Retina (tissue), 1 donor: ENCODE measurements around the gene FSCN2.
A peak's percentile ranks its signal among the peaks of the same experiment; 100 is the strongest.

Experiments used
- DNase-seq: peaks from one replicate; pipeline ENCODE4 v3.0.0-alpha.2; 2016

The FSCN2 gene

DNA sequence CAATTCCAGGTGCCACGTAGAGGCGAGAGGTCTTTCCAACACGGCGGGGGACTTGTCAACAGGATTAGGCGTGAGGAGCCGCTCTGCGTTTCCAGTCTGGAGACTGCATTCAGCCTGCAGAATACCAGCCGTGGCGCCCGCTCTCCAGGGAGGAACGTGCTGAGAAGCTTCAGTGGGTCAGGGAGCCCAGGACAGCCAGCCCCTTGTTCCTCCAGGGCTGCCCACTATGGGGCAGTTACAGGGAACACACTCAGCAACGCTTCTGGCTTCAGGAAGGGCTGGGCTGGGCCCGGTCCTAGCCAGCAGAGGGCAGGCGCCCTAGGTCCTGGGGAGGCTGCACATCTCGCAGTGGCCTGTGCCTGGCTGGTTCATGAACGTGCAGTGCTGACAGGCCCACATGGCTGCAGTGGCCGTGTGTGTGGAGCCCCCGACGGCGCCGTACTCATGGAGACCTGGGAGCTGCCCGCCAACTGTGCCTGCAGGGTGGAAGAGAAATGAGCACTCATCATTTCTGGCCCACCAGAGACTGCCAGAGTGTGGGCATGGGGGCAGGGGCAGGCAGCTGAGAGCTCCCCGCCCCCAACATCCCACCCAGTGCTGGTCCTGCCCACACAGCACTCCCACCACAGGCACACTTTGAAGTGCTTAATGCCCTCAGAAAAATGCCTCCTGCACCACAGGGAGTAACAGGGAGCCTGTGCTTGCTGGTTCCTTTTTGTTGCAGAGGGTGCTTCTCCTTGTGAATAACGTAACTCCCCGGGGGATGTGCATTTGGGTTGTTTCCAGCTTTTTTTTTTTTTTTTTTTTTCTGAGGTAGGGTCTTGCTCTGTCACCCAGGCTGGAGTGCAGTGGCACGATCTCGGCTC is 31.0 kb downstream of the FSCN2 start:
- DNase-seq = peak; percentile 62

DNA sequence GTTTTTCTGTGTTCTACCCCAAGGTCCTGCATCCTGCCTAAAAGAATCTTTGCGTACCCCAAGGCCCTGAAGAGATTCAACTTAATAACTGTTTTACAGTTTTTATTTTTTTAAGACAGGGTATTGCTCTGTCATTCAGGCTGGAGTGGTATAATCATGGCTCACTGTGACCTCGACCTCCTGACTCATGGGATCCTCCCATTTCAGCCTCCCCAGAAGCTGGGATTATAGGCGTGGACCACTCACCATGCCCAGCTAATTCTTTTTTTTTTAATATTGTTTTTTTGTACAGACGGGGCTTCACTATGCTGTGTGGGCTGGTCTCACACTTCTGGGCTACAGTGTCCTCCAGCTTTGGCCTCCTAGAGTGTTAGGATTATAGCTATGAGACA is 33.3 kb downstream of the FSCN2 start:
- DNase-seq = no peak

DNA sequence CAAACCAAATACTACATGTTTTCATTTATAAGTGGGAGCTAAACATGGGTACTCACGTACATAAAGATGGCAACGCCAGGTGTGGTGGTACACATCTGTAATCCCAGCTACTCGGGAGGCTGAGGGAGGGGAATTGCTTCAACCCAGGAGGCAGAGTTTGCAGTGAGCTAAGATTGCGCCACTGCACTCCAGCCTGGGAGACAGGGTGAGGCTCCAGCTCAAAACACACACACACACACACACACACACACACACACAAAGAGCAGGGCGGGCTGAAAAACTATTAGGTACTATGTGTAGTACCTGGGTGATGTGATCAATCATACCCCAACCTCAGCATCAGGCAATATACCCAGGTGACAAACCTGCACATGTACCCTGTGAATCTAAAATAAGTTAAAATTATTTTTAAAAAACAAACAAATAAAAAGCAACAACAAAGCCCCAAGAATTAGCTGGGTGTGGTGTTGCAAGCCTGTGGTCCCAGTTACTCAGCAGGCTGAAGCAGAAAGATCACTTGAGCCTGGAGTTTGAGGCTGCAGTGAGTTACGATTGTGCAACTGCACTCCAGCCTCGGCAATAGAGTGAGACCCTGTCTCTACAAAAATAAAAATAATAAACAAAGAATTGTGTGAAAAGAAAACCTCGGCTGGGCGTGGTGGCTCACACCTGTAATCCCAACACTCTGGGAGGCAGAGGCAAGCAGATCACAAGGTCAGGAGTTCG is 35.8 kb downstream of the FSCN2 start:
- no peak for DNase-seq

DNA sequence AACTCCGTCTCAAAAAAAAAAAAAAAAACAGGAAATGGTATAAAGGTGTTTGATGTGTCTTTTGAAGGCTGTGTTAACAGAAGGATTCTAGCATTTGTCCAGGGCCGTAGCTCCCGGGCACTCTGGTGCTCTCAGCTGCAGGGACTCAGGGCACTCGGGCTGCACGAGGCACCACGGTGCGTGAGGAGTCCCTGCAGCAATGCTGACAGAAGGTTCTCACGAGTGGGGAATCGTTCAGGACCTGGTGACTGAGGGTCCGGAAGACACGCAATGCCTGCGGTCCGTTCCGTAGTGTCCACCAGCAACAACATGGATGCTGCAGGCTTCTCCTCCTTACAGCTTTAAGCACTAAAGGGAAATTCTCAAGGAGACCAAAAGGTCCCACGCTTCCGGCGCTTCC is 36.6 kb downstream of the FSCN2 start:
- no peak for DNase-seq

DNA sequence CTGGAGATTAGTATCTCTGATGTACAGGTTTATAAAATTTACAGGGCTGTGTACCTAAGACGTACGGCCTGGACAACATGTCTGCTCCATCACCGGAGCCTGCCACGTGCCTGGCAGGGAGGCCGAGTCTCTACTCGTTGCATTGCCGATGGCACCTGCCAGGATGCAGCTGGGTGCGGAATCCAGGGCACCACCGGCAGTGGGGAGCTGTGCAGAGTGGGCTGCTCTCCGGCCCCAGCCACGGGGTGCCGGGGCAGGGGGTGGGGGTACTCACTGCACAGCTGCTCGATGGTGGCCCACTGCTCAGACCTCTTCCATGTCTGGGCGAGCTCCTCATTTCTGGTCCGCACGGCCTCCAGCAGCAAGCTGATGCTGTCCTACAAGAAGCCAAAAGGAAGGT is 37.1 kb downstream of the FSCN2 start:
- no peak for DNase-seq

DNA sequence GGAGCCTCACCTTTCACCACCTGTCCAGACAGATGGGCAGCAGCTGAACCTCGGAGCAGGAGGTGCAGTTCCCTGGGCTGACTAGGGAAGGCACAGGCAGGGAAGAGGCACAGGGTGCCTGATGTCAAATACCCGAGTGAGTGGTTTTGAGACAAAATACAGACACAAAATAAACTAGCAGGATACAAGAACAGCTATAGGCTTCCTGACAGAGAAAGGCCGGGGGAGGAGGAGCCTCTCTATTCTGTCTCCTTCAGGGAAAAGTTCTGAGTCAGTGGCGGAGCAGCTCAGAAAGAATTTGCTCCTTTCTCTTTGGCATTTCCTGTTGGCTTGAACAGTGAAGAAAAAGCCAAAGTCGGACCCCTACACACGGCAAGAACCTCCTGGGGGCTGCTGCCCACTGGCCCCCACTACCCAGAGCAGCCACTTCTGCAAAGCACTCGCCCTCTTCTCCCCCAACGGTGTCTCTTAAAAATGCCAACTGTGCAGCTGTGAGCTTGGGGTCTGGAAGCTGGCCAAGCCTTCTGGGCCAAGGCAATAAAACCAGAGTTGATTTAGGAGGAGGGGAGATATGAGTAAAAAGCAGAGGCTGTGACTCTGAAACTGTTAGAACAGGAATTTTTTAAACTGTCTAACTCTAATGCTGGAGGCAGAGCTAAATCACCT is 38.4 kb downstream of the FSCN2 start:
- DNase-seq = no peak

DNA sequence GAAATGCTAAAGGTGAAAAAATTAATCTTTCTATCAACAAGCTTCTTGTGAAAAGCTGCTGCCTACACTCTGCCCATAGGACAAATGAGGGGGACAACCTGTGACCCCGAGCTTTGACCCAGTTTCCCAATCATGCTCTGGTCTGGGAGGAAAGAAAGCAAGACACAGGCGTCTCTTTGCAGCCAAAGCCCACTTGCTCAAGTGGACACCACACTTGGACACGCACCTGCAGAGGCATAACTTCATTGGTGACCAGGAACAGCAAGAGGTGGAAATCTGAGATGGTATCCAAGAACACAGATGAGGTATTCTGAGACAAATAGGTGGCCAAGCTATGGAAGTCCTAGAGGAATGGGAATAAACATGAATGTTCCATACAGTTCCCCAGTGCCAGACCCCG is 39.0 kb downstream of the FSCN2 start:
- no peak for DNase-seq

DNA sequence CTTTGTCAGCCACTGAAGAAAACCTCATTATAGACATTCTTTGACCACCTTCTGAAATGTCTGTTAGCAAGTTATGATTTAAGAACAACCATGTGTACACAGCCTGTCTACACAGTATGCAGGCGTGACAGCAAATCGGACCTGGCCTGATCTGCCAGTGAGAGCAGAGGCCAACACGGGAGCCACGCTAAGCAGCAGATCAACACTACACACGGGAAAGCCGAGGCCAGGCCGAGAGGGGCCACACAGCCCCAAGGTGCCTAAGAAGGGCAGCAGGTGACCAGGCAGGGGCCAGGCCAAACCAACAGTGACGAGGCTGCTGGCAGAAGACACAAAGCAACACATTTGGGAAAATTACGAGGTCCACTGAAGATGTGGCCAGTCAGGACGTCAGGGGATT is 40.2 kb downstream of the FSCN2 start:
- DNase-seq = no peak

DNA sequence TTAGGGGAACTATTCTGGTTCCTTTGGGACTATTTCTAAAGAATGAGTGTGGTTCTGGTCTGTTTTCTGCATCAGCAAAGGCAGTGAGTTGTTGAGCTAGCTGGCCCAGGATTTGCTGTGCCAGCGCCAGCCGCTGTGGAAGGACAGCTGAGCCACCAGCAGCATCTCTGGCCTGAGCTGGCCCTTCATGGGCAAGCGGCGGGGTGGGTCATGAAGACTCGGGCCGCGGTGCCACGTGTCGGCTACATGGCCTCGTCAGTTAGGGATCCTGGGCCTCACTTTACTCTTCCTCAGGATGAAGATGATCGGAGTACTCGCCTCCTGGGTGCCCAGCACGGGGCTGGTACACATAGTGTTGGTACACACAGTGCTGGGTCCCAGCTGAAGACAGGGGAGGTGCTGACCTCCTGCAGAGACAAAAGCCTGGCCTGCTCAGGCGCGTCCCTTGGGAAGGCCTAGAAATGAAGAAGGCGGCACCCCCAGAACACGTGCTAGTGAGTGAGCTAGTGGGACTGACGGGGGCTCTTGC is 41.9 kb downstream of the FSCN2 start:
- DNase-seq = no peak

DNA sequence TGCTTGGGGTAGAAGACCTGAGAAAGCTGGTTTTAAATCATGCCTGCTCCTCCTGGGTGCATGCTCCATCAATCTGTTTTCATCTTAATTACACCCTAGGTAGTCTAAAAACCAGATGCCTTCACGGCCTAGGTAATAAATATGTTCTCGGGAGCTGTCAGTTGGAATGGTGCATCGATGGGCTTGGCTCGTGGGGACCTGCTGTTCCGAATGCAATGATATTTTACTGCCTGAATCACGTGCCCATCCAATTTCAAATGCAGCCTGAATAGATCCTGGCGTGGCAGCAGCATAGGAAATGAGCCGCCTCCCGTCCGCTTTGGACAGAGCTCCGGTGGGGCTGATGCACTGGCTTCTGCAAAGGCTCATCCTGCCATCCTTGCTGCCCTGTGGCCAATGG is 42.8 kb downstream of the FSCN2 start:
- DNase-seq = no peak

DNA sequence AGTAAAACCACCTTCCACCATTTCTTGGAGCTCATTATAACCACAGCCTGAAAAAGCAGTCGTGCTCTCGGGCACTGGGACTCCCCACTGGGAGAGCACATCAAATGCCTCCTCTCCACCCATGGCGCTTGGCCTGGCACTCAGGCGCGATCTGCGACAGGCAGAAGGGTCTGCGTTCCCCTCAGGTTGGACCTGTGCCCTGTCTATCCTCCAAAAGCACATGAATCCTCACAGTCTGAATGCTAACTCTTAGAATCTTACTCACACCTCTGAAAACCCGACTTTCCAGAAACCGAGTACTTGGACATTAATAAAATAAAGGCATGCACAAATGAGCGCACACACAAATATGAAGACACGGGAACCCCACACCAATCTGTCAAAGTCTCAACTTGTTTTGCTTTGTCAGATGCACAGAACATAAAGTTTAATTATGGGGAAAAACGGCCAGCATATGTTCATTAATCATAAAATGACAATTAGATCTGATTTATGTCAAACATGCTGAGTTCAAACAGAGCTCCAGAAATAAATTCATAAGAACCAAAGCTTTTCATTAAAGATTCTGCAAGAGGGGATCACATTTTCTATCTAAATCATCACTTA is 44.5 kb downstream of the FSCN2 start:
- DNase-seq = no peak

DNA sequence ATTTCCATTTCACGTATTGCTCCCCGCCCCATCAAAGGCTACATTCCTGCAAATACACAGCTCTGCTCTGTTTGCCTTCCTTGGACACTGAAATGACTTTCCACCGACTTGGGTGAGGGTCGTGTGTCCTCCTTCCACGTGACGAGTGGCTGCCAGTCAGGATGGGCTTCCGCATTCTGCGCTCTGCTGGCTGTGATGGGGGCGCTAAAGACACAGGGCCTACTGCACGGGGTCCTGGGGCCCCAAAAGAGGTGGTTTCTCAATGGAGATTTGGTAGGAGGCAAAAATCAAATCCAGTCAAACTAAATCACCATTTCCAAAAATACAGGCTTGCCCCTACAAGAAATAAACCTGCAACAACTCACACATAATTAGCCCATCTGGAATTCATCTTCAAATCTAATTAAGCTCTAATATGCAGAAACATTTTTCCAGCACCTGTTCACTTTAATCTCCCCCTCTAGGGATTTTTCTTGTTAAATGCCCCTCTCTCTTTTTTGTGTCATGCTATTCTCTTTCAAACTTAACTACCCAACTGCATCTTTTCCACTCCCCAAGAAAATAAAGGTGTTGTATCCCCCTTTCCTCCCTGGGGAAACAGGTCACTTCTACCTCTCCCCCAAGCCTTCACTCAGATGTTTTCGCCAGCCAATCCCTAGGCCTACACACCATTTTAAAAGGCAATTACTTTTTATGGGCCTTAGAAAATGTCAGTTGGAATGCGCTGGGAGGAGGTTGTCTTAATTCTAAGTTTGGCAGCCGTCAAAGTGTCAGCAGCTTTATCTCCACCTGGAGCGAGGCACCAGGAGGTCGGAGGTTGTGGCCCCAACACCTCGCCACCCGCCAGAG is 45.8 kb downstream of the FSCN2 start:
- DNase-seq = no peak

DNA sequence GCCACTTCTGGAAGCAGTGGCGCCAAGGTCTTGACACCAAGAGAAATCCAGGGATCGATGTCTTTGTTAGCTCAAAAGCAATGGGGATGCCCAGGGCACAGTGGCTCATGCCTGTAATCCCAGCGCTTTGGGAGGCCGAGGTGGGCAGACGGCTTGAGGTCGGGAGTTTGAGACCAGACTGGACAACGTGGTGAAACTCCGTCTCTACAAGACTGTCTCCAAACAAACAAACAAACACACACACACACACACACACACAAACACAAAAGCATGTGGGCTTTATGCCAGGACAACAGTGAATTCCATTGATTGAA is 46.4 kb downstream of the FSCN2 start:
- DNase-seq = no peak

DNA sequence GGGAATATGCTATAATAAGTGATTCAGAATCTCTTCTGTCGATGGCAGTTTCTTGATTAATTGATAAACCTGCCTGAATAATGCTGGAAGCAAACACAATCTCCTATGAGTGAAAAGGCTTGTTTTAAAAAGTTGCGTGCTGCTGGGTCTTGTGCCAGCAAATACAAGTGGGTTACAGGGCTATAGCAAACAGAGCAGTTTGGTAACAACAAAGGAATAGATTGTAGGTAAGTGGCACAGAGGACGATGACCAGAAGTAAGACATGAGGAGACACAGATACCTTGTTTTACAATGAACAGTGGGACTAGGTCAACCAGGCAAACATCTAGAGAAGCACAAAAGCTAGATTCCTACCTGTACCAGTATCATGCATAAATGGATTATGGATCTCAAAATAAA is 47.7 kb downstream of the FSCN2 start:
- no peak for DNase-seq

DNA sequence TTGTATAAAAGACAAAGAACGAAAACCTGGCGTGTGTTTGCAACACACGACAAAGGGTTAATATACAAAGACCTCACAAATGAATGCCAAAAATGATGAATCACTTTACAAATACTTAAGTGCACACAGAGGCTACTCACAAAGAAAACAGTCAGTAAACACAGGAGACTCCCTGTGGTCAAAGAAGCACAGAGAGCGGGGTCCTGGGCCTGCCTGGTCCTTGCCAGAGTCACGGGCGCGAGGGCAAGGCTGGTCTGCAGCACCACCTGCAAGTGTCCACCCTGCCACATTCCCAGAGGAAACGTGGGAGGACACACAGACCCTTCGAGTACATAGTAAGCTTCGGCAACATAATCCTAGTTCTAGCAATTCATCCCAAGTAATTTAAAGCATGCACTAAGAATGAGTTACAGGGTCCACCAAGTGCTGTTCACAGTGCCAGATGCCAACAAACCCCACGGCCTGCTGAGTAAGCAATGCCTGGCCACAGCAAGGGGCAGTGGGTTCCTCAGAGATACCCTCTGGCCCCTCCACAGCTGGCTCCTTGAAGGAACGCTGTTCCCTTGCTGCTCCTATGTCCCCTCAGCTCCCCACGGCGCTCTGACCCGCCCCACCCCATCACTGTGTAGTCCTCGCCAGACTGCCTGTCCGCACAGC is 48.6 kb downstream of the FSCN2 start:
- DNase-seq = no peak

DNA sequence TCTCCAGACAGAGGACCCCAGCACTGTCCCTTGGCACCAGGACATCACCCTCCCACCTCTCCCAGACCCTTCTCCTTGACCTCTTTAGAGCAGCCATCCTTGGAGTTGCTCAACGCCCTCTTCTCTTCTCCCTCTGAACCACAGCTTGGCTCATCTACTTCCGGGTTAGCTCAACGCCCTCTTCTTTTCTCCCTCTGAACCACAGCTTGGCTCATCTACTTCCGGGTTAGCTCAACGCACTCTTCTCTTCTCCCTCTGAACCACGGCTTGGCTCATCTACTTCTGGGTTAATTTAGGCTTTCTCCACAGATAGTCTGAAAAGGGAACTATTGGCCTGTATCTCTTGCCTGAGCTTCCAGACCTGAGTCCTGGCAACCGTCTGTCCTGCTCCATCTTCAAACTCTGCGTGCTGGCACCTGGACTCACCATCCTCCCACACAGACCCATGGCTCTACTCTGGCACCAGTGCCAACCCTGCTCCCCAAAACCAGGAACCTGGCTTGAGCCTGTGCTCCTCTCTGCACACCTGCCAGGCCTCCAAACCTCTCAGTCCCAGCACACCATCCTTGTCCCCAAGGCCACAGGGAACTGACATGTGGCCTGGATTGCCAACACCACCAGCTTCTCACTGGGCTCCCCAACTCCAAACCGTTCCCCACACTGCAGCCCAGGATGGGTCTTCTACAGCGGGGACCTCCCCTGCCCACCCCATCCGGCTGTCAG is 49.3 kb downstream of the FSCN2 start:
- no peak for DNase-seq

DNA sequence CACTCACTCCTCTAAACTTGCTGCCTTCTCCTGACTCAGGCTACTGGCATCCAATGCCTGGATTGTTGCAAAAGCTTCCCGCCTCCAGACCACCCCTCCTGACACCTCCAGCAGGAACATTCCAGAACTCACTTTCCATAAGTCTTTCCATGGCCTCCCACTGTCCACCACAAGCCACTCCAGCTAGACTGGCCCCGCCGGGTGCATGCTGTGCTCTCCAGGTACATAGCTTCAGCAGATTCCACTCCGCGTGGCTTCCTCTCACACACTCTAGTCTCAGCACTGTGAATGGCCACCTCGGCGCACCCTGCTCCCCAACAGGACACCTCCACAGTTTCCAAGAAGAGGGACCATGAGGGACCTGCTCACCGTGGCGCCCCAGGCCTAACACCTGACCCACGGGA is 49.9 kb downstream of the FSCN2 start:
- no peak for DNase-seq

DNA sequence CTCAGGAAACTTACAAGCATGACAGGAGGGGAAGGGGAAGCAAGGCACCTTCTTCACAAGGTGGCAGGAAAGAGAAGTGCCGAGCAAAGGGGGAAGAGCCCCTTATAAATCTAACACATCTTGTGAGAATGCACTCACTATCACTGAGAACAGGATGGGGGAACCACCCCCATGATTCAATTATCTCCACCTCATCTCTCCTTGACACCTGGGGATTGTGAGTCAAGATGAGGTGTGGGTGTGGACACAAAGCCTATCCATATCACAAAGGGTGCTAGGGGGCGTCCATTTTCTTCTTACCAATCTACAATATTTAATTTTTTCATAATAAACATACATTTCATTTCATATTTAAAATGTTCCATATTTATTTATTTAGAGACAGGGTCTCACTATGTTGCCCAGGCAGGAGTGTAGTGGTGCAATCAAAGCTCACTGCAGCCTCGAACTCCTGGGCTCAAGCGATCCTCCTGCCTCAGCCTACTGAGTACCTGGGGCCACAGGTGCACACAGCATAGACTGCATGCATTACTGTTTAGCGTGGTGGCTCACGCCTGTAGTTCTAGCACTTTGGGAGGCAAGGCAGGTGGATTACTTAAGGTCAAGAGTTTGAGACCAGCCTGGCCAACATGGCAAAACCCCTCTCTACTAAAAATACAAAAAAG is 50.5 kb downstream of the FSCN2 start:
- no peak for DNase-seq

DNA sequence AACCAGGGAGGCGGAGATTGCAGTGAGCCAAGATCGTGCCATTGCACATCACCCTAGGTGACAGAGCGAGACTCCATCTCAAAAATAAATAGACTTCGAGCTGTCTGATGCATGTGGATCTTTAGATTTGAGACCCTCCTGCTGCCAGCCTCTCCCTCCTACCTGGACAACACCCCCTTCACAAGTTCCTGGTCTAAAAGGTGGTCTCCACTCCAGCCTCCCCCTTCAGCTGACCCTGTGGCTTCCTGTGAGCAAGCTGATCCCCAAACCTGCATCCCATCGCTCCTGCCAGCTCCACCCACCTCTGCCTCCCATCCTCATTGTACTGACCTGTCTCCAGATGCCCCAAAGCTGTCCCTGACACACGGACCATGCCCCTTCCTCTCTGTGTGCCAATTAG is 51.1 kb downstream of the FSCN2 start:
- DNase-seq = no peak

DNA sequence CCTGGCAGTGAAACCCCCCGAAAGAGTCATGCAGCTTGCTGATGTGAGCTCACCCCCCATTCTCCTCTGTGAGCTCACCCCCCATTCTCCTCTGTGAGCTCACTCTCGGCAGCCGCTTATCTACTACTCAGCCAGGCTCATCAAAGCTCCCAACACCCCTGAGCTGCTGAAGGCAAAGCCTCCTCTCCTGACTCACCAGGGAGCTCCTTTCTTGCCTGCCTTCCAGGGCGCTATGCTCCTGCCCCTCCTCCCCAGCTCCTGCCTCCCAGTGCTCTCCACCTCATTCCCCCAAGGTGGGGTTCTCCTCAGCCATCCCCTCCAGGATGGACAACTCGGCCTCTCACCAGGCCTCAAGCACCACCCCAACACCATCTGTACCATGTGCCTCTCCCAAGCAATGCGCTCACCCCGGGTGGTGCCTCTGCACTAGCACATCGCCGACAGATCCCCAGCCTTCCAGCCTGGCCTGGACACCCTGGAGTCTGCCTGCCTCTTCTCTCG is 51.7 kb downstream of the FSCN2 start:
- no peak for DNase-seq
